ENCODE results near the gene TF. TPM values are rescaled to one million over a fixed set of nuclear protein-coding genes. Genes with fewer than 3 reads are reported as not detected.

Gene TF
- polyA plus RNA-seq, 1 of the 3 experiments (the other 2 are of a cell fraction) = 0.08 TPM

GRCh38 chr3:133703915-133704314, 42.3 kb upstream of the TF start:
- Histone ChIP-seq H3K9me2 (no peaks in the 10 kb centered on the region), H2AFZ (ENCODE audit: low read depth) (no peak overlapping the region), H3K9me3 (no peaks in the 10 kb centered on the region), H3K79me2 (ENCODE audit: insufficient read depth) (no peaks in the 10 kb centered on the region), H3K4me2 (no peak overlapping the region), H3K36me3 (replicated peaks in 1 of 2; ENCODE audit: control insufficient read depth in 1 of 2, insufficient read depth in 2 of 2, low read length in 1 of 2) (no peaks in the 10 kb centered on the region), H3K4me3 (ENCODE audit: low read depth in 2 of 2, low read length in 1 of 2) (no peak overlapping the region), H3K27me3 (ENCODE audit: insufficient read depth) (peaks cover 7% of the 10 kb centered on the region; the same call in 1 of the 2 replicates), H3F3A (replicated peaks; ENCODE audit: insufficient read depth) (no peaks in the 10 kb centered on the region), H3K9ac (no peak overlapping the region), H3K27ac (ENCODE audit: low read depth in 2 of 2, low read length in 1 of 2) (no peak overlapping the region), H3K4me1 (ENCODE audit: control insufficient read depth in 1 of 2, insufficient read depth in 2 of 2, low read depth in 1 of 2, low read length in 1 of 2) (no peaks in the 10 kb centered on the region), H4K20me1 (ENCODE audit: insufficient read depth) (no peaks in the 10 kb centered on the region)
- no peak for DNase-seq
- ChIA-PET POLR2A (no interaction called here), CTCF (no interaction called here)
- WGBS (ENCODE audit: low lambda C conversion rate) = 8% methylated on average over 1 of the region's 1 CpG
- TF ChIP-seq RFX5 (IDR thresholded peaks at IDR 0.05; ENCODE audit: low read length) (no peak), REST (IDR thresholded peaks at IDR 0.05; ENCODE audit: low read depth, low read length) (no peak), FOSL2 (IDR thresholded peaks at IDR 0.05; ENCODE audit: borderline replicate concordance, low read depth) (no peak), CHD2 (IDR thresholded peaks at IDR 0.05; ENCODE audit: low read length, partially characterized antibody) (no peak), POLR2AphosphoS5 (IDR thresholded peaks at IDR 0.05; ENCODE audit: low read depth, low read length) (no peak), NFIC (IDR thresholded peaks at IDR 0.05; ENCODE audit: borderline replicate concordance) (no peak)
- TF ChIP-seq, protein P1, sequence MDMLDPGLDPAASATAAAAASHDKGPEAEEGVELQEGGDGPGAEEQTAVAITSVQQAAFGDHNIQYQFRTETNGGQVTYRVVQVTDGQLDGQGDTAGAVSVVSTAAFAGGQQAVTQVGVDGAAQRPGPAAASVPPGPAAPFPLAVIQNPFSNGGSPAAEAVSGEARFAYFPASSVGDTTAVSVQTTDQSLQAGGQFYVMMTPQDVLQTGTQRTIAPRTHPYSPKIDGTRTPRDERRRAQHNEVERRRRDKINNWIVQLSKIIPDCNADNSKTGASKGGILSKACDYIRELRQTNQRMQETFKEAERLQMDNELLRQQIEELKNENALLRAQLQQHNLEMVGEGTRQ (IDR thresholded peaks at IDR 0.05; ENCODE audit: borderline replicate concordance, low read depth, low read length) = no peak

- no peaks in the 10 kb centered on the region for H3K9me3 ChIP-seq
- H3K9ac ChIP-seq = no peak overlapping the region
- H3K4me3 ChIP-seq (ENCODE audit: low read depth in 2 of 2, low read length in 1 of 2) = no peak overlapping the region
- ChIA-PET POLR2A (no interaction called here), CTCF (no interaction called here)
- no peaks in the 10 kb centered on the region for H3F3A ChIP-seq (replicated peaks; ENCODE audit: insufficient read depth)
- H3K36me3 ChIP-seq (replicated peaks in 1 of 2; ENCODE audit: control insufficient read depth in 1 of 2, insufficient read depth in 2 of 2, low read length in 1 of 2) = no peaks in the 10 kb centered on the region
- WGBS (ENCODE audit: low lambda C conversion rate) = 19% methylated on average over 4 of the region's 4 CpGs
- no peak overlapping the region for H2AFZ ChIP-seq (ENCODE audit: low read depth)
- H3K9me2 ChIP-seq = no peaks in the 10 kb centered on the region
- H3K4me1 ChIP-seq (ENCODE audit: control insufficient read depth in 1 of 2, insufficient read depth in 2 of 2, low read depth in 1 of 2, low read length in 1 of 2) = no peaks in the 10 kb centered on the region
- no peaks in the 10 kb centered on the region for H4K20me1 ChIP-seq (ENCODE audit: insufficient read depth)
- TF ChIP-seq, protein P2, sequence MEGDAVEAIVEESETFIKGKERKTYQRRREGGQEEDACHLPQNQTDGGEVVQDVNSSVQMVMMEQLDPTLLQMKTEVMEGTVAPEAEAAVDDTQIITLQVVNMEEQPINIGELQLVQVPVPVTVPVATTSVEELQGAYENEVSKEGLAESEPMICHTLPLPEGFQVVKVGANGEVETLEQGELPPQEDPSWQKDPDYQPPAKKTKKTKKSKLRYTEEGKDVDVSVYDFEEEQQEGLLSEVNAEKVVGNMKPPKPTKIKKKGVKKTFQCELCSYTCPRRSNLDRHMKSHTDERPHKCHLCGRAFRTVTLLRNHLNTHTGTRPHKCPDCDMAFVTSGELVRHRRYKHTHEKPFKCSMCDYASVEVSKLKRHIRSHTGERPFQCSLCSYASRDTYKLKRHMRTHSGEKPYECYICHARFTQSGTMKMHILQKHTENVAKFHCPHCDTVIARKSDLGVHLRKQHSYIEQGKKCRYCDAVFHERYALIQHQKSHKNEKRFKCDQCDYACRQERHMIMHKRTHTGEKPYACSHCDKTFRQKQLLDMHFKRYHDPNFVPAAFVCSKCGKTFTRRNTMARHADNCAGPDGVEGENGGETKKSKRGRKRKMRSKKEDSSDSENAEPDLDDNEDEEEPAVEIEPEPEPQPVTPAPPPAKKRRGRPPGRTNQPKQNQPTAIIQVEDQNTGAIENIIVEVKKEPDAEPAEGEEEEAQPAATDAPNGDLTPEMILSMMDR (IDR thresholded peaks at IDR 0.05) = no peak
- TF ChIP-seq USF1 (IDR thresholded peaks at IDR 0.05; ENCODE audit: borderline replicate concordance, low read depth) (no peak), EP300 (IDR thresholded peaks at IDR 0.05; ENCODE audit: borderline replicate concordance in 1 of 2, low read depth in 1 of 2, low read length in 1 of 2) (no peak)
- no peak overlapping the region for H3K27ac ChIP-seq (ENCODE audit: low read depth in 2 of 2, low read length in 1 of 2)
- no peak for DNase-seq
- H3K79me2 ChIP-seq (ENCODE audit: insufficient read depth) = no peaks in the 10 kb centered on the region
- peaks cover 11% of the 10 kb centered on the region; the same call in 1 of the 2 replicates for H3K27me3 ChIP-seq (ENCODE audit: insufficient read depth)
- no peak overlapping the region for H3K4me2 ChIP-seq
Measured at GRCh38 chr3:133706033-133706432, 40.2 kb upstream of the TF start.
